Retinal pigment epithelial cell (primary cell): ENCODE data around the gene UNK.

Experiments used
- DNase-seq: peaks from one replicate; pipeline ENCODE4 v3.0.0-alpha.2; 2010; ENCODE audit warnings: low read depth
- H3K4me3 ChIP-seq: 2 replicates; pipeline ENCODE4 v1.5.1; 2011; ENCODE audit warnings: mild to moderate bottlenecking, low read length, control low read depth, moderate library complexity
- CTCF ChIP-seq: conservative IDR thresholded peaks from 2 replicates; pipeline ENCODE4 v1.5.1; 2011; ENCODE audit warnings: low read depth, low read length, control low read depth, inconsistent platforms

The UNK gene

GRCh38 chr17:75769536-75769935 lies 15.1 kb upstream of the UNK start:
- DNase-seq = no peak
- no peak overlapping the region for H3K4me3 ChIP-seq
- TF ChIP-seq CTCF = no peak

GRCh38 chr17:75771334-75772281 lies 13.0 kb upstream of the UNK start:
- H3K4me3 ChIP-seq = no peak overlapping the region
- TF ChIP-seq CTCF = peak; percentile 26
- no peak for DNase-seq

- no peak for TF ChIP-seq CTCF
- no peak overlapping the region for H3K4me3 ChIP-seq
- DNase-seq = no peak
These were observed 11.3 kb upstream of the UNK start for GRCh38 chr17:75773121-75773807.

- peak; percentile 12 for TF ChIP-seq CTCF
- no peak for DNase-seq
- H3K4me3 ChIP-seq = no peak overlapping the region
These were observed 10.7 kb upstream of the UNK start for GRCh38 chr17:75773808-75774470.

- no peak for TF ChIP-seq CTCF
- H3K4me3 ChIP-seq = no peak overlapping the region
- DNase-seq = no peak
These were observed 10.1 kb upstream of the UNK start for GRCh38 chr17:75774471-75774990.

GRCh38 chr17:75774991-75775668 lies 9.5 kb upstream of the UNK start:
- no peak for TF ChIP-seq CTCF
- H3K4me3 ChIP-seq = no peak overlapping the region
- no peak for DNase-seq
